ENCODE data around the gene KLHL11. TPM values are rescaled to one million over a fixed set of nuclear protein-coding genes. Genes with fewer than 3 reads are reported as not detected.

KLHL11 gene, protein sequence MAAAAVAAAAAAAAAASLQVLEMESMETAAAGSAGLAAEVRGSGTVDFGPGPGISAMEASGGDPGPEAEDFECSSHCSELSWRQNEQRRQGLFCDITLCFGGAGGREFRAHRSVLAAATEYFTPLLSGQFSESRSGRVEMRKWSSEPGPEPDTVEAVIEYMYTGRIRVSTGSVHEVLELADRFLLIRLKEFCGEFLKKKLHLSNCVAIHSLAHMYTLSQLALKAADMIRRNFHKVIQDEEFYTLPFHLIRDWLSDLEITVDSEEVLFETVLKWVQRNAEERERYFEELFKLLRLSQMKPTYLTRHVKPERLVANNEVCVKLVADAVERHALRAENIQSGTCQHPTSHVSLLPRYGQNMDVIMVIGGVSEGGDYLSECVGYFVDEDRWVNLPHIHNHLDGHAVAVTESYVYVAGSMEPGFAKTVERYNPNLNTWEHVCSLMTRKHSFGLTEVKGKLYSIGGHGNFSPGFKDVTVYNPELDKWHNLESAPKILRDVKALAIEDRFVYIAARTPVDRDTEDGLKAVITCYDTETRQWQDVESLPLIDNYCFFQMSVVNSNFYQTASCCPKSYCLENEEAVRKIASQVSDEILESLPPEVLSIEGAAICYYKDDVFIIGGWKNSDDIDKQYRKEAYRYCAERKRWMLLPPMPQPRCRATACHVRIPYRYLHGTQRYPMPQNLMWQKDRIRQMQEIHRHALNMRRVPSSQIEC
- 76.6 TPM for total RNA-seq

DNA sequence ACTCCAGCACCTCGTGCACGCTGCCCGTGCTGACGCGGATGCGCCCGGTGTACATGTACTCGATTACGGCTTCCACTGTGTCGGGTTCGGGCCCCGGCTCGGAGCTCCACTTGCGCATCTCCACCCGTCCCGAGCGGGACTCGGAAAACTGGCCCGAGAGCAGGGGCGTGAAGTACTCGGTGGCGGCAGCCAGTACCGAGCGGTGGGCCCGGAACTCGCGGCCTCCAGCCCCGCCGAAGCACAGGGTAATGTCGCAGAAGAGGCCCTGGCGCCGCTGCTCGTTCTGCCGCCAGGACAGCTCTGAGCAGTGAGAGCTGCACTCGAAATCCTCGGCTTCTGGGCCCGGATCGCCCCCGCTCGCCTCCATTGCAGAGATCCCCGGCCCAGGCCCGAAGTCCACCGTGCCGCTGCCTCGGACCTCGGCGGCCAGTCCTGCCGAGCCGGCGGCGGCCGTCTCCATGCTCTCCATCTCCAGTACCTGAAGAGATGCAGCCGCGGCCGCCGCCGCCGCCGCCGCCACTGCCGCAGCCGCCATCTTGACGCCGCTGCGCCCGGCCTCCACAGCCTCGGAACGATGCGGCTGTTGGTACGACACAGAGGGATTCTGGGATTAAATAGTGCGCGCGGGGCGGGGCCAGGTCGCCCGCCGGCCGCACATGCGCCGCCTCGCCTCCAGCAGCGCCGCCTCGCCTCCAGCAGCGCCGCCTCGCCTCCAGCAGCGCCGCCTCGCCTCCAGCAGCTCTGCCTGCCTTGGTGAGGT lies at the start of gene KLHL11:
KLHL11 (minus strand) TSS at position 588 of the 760 bp plus-strand sequence; CDS start at position 535, 53 bp downstream.

DNA sequence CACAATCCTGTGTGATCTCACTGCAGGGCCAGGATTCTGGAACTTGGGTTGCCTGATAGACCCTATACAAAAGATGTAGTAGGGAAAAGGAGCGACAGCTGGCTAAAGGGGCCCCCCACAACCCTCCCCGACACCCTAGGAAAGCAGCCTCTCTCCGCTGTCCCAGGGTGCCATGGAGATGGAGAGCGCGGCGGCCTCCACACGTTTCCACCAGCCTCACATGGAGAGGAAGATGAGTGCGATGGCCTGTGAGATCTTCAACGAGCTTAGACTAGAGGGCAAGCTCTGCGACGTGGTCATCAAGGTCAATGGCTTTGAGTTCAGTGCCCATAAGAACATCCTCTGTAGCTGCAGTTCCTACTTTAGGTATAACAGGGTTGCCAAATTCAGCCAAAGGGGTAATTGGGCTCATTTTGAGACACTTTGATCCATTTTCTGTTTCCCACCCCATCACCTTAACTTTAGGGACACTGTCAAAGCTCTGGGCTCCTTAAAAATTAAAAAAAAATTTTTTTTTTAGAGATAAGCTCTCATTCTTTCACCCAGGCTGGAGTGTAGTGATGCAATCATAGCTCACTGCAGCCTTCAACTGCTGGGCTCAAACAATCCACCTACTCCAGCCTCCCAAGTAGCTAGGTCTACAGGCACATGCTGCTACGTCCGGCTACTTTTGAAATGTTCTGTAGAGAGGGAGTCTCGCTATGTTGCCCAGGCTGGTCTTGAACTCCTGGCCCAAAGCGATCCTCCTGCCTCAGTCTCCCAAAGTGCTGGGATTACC lies 27.3 kb downstream of the KLHL11 start, which contains the start of gene KLHL10:
KLHL10 (plus strand) TSS at position 65 of the 778 bp plus-strand sequence; CDS start at position 173, 108 bp downstream.

DNA sequence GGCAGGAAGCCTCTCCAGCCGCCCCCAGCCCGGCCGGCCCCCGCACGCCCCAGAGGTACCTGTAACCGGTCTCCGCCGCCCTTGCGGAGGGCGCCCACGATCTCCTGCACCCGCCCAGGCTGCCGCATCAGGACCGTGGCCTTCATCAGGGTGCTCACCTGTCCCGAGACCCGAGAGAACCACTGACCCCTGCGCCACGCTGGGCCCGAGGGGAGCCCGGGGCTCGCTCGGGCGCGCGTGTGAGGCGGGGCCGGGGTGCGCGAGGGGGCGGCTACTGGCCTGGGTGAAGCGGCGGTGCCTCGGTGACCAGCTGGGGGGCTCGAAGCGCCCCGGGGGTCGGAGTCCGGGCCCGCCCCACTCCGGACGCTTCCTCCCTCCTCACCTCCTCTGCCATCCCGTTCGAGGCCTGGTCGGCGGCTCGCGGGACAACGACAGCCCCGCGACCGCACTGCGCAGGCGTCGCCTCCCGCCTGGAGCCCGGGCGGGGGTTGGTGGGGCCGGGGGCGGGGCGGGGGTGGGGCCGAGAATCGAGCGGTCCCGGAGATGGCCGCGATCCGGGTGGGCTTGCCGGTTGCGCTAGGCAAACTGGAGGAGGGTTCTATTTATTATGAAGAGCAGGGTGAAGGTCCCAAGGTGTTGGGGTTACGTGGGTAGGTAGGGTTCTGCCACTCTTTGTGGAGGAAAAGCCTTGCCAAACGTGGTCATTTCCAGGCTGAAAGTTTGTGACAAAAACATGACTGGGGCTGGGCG lies 29.2 kb downstream of the KLHL11 start, which contains the start of gene NT5C3B:
NT5C3B (minus strand) TSS at position 433 of the 750 bp plus-strand sequence; CDS start at position 394, 39 bp downstream.

DNA sequence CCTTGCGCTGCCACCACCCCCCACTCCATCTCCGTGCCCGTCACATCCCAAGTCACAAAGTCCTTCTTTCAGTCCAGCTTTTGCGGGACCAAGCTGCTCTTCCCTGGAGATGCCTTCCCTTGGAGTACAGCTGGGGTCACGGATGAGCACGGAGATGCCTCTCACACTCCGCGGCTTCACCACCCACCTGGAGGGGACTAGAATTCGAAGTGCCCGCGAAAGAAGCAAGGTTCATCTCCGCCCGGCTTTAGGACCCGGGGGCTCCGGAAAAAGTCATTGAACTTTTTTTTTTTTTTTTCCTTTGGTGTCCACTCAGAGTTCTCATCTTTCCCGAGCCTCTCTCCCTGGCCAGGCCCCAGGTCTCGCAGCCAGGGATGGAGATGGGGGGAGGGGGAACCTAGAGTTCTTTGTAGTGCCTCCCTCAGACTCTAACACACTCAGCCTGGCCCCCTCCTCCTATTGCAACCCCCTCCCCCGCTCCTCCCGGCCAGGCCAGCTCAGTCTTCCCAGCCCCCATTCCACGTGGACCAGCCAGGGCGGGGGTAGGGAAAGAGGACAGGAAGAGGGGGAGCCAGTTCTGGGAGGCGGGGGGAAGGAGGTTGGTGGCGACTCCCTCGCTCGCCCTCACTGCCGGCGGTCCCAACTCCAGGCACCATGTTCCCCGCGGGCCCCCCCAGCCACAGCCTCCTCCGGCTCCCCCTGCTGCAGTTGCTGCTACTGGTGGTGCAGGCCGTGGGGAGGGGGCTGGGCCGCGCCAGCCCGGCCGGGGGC lies 52.7 kb downstream of the KLHL11 start, which contains the start of gene FKBP10:
FKBP10 (plus strand) TSS at position 624 of the 771 bp plus-strand sequence; CDS start at position 655, 31 bp downstream.

DNA sequence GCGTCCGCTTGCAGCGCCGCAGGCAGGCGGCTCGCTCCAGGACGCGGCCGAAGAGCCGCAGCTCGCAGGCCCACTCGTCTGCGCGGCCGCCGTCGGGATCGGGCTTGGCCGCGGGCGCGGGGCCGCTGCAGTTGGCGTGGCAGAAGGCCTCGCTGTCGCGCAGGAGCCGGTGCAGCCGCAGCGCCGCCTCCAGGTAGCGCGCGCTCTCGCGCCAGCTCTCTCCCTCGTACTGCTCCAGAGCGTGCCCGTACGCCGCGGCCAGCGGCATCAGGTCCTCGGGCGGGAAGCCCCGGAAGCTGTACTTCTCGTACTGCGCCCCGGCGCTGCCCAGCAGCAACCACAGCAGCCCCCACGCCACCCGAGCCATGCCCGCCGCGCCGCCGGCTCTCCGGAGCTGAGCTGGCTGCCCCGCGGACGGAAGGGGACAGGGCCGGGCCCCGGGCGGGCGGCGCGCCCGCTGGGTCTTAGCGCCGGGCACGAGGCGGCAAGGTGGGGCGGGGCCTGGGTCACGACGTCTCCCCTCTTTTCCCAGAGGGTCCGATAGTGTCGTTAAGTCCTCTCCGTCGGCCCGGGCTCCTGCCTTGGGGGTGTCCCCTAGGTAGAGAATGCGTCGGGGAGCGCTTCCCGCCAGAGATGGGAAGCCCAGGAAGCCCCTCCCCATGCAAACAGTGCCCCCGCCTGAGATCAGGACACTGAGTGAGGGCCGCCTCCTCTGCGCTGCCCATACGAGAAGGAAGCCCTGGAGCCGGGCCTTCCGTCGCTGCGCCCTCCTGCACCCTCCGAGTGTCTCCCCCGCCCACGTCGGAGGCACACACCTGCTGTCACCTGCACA lies 53.5 kb downstream of the KLHL11 start, which contains the start of gene P3H4:
P3H4 (minus strand) TSS at position 401 of the 832 bp plus-strand sequence; CDS start at position 367, 34 bp downstream.

Small RNA genes lying within 50 kb of the gene (small RNA-seq; reads per million reads assigned to genes)
- gene AC125257.2 = not detected

Other genes with a start within 250 kb of the KLHL11 start
- not detected for gene KRT17, start 240.8 kb downstream of the KLHL11 start, total RNA-seq
- gene EIF1, start 176.5 kb downstream of the KLHL11 start, total RNA-seq = 114 TPM
- gene GAST, start 153.1 kb downstream of the KLHL11 start, total RNA-seq = not detected
- gene HAP1, start 130.8 kb downstream of the KLHL11 start, total RNA-seq = 9.9 TPM
- gene JUP, start 78.7 kb downstream of the KLHL11 start, total RNA-seq = 29.8 TPM
- 19.8 TPM for gene P3H4, start 53.5 kb downstream of the KLHL11 start, total RNA-seq
- 18.2 TPM for gene FKBP10, start 52.4 kb downstream of the KLHL11 start, total RNA-seq
- 145 TPM for gene NT5C3B, start 29.2 kb downstream of the KLHL11 start, total RNA-seq
- gene KLHL10, start 27.6 kb downstream of the KLHL11 start, total RNA-seq = not detected
- 171 TPM for gene ACLY, start 53.5 kb upstream of the KLHL11 start, total RNA-seq
- gene ODAD4, start 65.2 kb upstream of the KLHL11 start, total RNA-seq = 6.5 TPM
- 78.4 TPM for gene CNP, start 101.4 kb upstream of the KLHL11 start, total RNA-seq
- gene DNAJC7, start 152.0 kb upstream of the KLHL11 start, total RNA-seq = 90.0 TPM
- 48.9 TPM for gene NKIRAS2, start 154.7 kb upstream of the KLHL11 start, total RNA-seq
- 4.2 TPM for gene C17orf113, start 185.2 kb upstream of the KLHL11 start, total RNA-seq
- 1.8 TPM for gene ZNF385C, start 233.1 kb upstream of the KLHL11 start, total RNA-seq
- gene DHX58, start 247.3 kb upstream of the KLHL11 start, total RNA-seq = 3.0 TPM

All from diencephalon (tissue), 1 donor.